SIG-M5 (cell line): ENCODE data around the gene SLC35C1.
"Not testable (repeated sequence)": the region's sequence is repeated elsewhere in the genome, so short reads cannot be mapped to it uniquely, and the experiment has no call there.

Experiments
- DNase-seq: peaks from one replicate; lab custom pipeline; 2025; lab: John Stamatoyannopoulos, UW

SLC35C1 gene

GRCh38 chr11:45811109-45811435, 6.1 kb downstream of the SLC35C1 start:
- no peak for DNase-seq

DNA sequence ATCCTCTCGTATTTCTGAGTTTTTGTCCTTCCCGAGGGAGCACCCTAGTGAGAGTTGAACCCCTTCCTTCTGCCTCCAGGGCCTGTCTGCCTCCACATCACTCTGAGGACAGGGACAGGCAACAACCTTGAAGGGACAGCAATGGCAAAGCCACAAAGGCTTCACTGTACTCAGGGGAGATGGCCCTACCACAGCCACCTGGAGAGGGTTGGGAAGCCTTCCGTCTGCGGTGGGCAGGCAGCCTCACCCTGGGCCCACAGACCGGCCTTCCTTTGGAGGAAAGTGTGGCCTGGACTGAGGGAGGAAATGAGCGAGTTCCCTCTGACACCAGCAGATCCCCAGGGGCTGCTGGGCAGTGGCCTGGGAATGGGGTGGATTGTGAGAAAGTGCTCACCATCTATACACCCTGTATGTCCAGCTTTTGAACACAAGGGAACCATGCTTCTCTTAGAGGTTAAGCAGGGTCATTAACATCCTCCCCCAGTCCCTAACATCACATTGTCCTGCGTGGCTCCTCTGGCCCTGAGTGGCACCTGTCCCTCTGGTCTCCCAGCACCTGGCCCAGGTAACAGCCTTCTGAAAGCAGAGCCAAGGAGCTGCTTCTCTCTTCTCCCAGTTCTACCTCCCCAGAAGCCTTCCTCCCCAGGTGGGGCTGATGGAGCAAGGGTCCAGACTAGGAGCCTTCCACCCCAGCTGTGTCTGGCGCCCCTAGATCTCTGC, 6.8 kb downstream of the SLC35C1 start:
- no peak for DNase-seq

DNA sequence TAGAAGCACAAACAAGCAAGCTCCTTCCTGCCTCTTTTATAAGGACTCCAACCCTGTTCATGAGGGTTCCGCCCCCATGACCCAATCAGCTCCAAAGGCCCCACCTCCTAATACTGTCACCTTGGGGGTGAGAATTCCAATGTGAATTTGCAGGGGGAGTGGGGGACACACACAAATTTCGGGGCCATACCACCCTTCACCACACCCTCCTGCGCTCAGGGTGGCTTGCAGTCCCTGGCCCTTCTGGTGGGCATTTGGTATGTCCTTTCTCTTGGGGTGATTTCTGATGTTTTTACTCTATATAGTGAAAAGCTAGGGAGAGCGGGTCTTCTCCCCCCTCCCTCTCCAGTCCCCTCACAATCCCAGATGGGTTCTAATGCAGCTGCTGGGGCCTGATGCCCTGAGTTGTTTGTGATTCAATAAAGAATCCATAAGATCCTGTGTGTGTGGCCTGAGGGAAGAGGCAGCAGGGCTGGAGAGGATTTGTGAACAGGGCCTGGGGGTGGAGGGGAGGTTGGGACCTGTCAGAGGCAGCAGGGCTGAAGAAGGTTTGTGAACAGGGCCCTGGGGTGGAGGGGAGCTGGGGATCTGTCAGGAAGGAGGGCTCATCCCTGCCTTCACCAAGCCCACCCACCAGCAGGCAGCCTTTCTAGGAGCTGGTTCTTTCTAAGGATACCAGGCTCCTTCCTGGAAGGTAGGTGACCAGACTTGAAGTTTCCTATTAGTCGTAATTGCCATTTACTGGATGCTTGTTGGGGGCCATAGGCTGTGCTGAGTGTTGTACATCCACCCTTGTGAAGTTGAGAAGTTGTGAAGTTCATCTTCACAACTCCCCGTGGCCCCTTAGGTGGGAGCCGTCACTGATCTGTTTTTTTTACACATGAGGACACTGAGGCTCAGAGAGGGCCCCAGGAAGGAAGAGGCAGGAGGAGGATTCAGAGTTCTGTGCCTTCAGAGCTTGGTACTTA, 7.9 kb downstream of the SLC35C1 start:
- DNase-seq = no peak

- DNase-seq = no peak
Measured at GRCh38 chr11:45815747-45816146, 10.8 kb downstream of the SLC35C1 start.

DNA sequence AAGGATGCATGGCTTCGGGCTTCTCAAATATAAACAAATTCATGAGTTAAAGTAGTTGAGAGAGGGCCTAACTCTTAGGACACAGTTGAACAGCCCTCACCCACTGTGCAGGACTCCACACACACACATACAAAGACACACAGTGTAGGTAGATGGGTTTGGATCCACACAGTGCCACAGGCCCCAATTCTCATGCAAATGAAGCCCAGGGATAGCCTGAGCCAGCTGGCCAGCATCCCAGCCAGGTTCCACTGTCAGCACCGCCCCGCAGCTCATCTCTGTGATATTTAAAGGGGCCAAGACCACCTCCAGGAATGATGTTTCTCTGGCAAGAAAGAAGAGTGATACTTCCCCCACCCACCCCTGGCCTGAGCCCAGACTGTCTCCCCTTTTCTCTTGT, 11.7 kb downstream of the SLC35C1 start:
- DNase-seq = no peak

DNA sequence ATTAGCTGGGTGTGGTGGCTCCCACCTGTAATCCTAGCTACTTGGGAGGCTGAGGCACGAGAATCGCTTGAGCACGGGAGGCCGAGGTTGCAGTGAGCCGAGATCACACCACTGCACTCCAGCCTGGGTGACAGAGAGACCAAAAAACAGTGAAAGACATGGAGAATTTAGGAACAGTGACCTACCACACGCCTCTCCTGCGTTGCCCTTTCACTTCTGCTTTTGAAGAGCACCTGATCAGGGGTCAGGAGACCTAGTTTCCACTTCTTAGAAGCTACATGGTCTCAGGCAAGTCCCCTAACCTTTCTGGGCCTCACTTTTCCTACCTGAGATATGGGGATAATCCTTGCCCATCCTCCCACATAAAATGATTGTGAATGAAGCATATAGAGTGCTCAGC, 12.2 kb downstream of the SLC35C1 start:
- DNase-seq = no peak

- no peak for DNase-seq
Measured at GRCh38 chr11:45818961-45819605, 14.1 kb downstream of the SLC35C1 start.

GRCh38 chr11:45820211-45820857, 15.4 kb downstream of the SLC35C1 start:
- no peak for DNase-seq

GRCh38 chr11:45826492-45826891, 21.5 kb downstream of the SLC35C1 start:
- not testable (repeated sequence) for DNase-seq

- no peak for DNase-seq
Measured at GRCh38 chr11:45827123-45827522, 22.2 kb downstream of the SLC35C1 start.

DNA sequence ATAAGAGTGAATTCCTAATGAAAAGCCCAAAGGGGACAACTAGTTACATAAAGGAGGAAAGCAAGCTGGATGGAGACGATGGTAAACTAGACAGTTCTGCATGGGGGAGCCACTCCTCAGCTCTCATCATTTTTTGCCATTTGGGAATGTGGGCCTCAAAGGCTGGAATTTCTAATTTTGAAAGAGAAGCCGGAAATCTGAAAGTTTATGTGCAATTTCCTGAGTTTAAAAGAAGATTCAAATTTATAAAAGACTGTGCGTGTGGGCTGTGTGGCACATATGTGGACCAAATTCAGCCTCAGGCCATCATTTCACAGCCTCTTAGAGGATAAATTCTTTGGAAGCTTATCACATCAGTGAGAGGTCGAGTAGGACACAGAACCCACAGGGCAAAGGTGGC, 24.0 kb downstream of the SLC35C1 start:
- no peak for DNase-seq

- no peak for DNase-seq
Measured at GRCh38 chr11:45830596-45830995, 25.6 kb downstream of the SLC35C1 start.

GRCh38 chr11:45832811-45833441, 28.0 kb downstream of the SLC35C1 start:
- no peak for DNase-seq

GRCh38 chr11:45833761-45834160, 28.8 kb downstream of the SLC35C1 start:
- no peak for DNase-seq

GRCh38 chr11:45834298-45834756, 29.4 kb downstream of the SLC35C1 start:
- DNase-seq = no peak

DNA sequence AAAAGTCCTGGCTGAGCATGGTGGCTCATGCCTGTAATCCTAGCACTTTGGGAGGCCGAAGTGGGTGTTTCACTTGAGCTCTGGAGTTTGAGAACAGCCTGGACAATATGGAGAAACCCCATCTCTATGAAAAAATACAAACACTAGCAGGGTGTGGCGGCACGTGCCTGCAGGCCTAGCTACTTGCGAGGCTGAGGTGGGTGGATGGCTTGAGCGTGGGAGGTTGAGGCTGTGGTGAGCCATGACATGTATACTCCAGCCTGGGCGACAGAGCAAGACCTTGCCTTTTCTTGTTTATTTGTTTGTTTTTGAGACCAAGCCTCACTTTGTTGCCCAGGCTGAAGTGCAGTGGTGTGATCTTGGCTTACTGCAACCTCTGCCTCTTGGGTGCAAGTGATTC, 34.3 kb downstream of the SLC35C1 start:
- no peak for DNase-seq

DNA sequence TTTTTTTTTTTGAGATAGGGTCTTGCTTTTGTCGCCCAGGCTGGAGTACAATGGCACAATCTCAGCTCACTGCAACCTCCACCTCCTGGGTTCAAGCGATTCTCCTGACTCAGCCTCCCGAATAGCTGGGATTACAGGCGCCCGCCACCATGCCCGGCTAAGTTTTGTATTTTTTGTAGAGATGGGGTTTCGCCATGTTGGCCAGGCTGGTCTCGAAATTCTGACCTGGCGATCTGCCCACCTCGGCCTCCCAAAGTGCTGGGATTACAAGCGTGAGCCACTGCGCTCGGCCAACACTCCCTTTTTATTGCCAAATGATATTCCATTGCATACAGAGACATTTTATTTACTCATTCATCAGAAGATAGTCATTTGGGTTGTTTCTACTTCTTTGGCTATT, 35.3 kb downstream of the SLC35C1 start:
- not testable (repeated sequence) for DNase-seq

- peak; percentile 27 for DNase-seq
Measured at GRCh38 chr11:45843158-45843924, 38.4 kb downstream of the SLC35C1 start.

DNA sequence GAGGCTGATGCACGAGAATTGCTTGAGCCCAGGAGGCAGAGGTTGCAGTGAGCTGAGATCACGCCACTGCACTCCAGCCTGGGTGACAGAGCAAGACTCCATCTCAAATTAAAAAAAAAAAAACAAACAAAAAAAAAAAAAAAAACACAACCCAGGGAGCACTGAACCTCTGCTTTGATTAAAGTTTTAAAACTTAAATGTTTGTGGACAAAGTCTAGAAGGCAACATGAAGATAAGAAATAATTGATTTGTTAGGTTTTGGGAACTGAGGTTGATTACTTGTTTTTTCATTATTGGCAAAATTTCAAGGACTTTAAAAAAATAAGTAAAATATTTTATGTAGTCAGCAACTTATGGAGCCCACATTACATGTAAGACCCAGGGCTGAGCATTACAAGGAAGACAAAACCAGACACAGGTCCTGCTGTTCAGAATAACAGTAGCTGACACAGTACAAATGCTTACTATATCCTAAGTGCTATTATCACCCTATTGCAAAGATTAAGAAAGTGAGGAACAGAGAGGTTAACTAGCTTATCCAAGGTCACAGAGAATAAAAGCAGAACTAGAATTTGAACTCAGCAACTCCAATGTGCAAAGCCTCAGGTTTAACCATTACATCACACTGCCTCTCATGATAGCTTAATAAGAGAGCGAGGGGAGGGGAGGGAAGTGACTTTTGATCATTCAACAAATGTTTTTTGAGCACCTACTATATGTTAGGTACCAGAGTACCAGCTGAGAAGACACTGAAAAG, 40.1 kb downstream of the SLC35C1 start:
- DNase-seq = no peak

- DNase-seq = no peak
Measured at GRCh38 chr11:45846174-45846675, 41.3 kb downstream of the SLC35C1 start.
